ENCODE data around the gene SWAP70. TPM values are rescaled to one million over a fixed set of nuclear protein-coding genes. Genes with fewer than 3 reads are reported as not detected.

The SWAP70 gene
- polyA plus RNA-seq, 3 donors = 10.9 to 26.4 (median 13.8) TPM

GRCh38 chr11:9753021-9753420 is 89.1 kb downstream of the SWAP70 start:
- Histone ChIP-seq H3K79me2 (ENCODE audit: insufficient read depth, low read length) (no peaks in the 10 kb centered on the region), H2AFZ (ENCODE audit: insufficient read depth, low read depth, low read length, poor library complexity, severe bottlenecking) (no peak overlapping the region), H3K9ac (ENCODE audit: insufficient read depth, low read length, poor library complexity, severe bottlenecking) (no peak overlapping the region), H3K27ac (ENCODE audit: low read depth in 1 of 2, low read length in 2 of 2) (no peak overlapping the region), H3K4me1 (ENCODE audit: control insufficient read depth in 1 of 2, insufficient read depth in 2 of 2, low read length in 2 of 2) (peaks cover 7% of the 10 kb centered on the region in 2 donors), H3K9me3 (replicated peaks in 1 of 2; ENCODE audit: control insufficient read depth in 1 of 2, insufficient read depth in 1 of 2, low read length in 2 of 2) (no peaks in the 10 kb centered on the region), H3K4me3 (replicated peaks in 1 of 3; ENCODE audit: low read depth in 2 of 3, low read length in 3 of 3) (no peak overlapping the region), H4K20me1 (ENCODE audit: insufficient read depth, low read length) (peaks cover 3% of the 10 kb centered on the region), H3K4me2 (replicated peaks; ENCODE audit: extremely low read depth, low read length, poor library complexity, severe bottlenecking) (no peak overlapping the region), H3K36me3 (replicated peaks in 1 of 2; ENCODE audit: control insufficient read depth in 1 of 2, insufficient read depth in 2 of 2, low read length in 2 of 2) (peaks cover 14 to 34% of the 10 kb centered on the region in 2 donors), H3K27me3 (ENCODE audit: control insufficient read depth in 2 of 2, insufficient read depth in 2 of 2, low read length in 2 of 2) (no peaks in the 10 kb centered on the region)
- intact Hi-C loops (cut with micrococcal nuclease) = loop anchor here (10.0 kb wide), 3 partner anchors 88 to 178 kb away; partner anchors contain the start of genes SWAP70 (in 1 of the 2) and WEE1 (in 1 of the 2)
- Mint-ChIP-seq H3K27me3 (ENCODE audit: low read depth in 3 of 3) (peaks cover 0 to 2% (median 0%) of the 10 kb centered on the region in 3 donors), H3K9me3 (peaks cover 0 to 2% (median 0%) of the 10 kb centered on the region in 7 donors), H3K36me3 (peaks cover 25 to 31% of the 10 kb centered on the region in 2 donors), H3K4me1 (peaks cover 27% of the 10 kb centered on the region), H3K4me3 (no peak overlapping the region), H3K27ac (peak overlapping the region in 5 of 7 donors; percentile 26 to 76 (median 46))
- 20% methylated on average over 1 of the region's 3 CpGs for WGBS (ENCODE audit: insufficient coverage)
- DNase-seq = peak; percentile 32 to 74 (median 60)
- TF ChIP-seq CTCF (IDR thresholded peaks at IDR 0.05) = no peak

GRCh38 chr11:9754010-9754471 is 90.2 kb downstream of the SWAP70 start:
- Histone ChIP-seq H3K36me3 (replicated peaks in 1 of 2; ENCODE audit: control insufficient read depth in 1 of 2, insufficient read depth in 2 of 2, low read length in 2 of 2) (peaks cover 14 to 30% of the 10 kb centered on the region in 2 donors), H3K4me2 (replicated peaks; ENCODE audit: extremely low read depth, low read length, poor library complexity, severe bottlenecking) (no peak overlapping the region), H3K4me3 (replicated peaks in 1 of 3; ENCODE audit: low read depth in 2 of 3, low read length in 3 of 3) (no peak overlapping the region), H3K27ac (ENCODE audit: low read depth in 1 of 2, low read length in 2 of 2) (no peak overlapping the region), H3K9ac (ENCODE audit: insufficient read depth, low read length, poor library complexity, severe bottlenecking) (no peak overlapping the region), H3K9me3 (replicated peaks in 1 of 2; ENCODE audit: control insufficient read depth in 1 of 2, insufficient read depth in 1 of 2, low read length in 2 of 2) (no peaks in the 10 kb centered on the region), H2AFZ (ENCODE audit: insufficient read depth, low read depth, low read length, poor library complexity, severe bottlenecking) (no peak overlapping the region), H3K79me2 (ENCODE audit: insufficient read depth, low read length) (no peaks in the 10 kb centered on the region), H3K4me1 (ENCODE audit: control insufficient read depth in 1 of 2, insufficient read depth in 2 of 2, low read length in 2 of 2) (peaks cover 11 to 17% of the 10 kb centered on the region in 2 donors), H3K27me3 (ENCODE audit: control insufficient read depth in 2 of 2, insufficient read depth in 2 of 2, low read length in 2 of 2) (no peaks in the 10 kb centered on the region), H4K20me1 (ENCODE audit: insufficient read depth, low read length) (no peaks in the 10 kb centered on the region)
- intact Hi-C loops (cut with micrococcal nuclease) = loop anchor here (10.0 kb wide), 3 partner anchors 89 to 179 kb away; partner anchors contain the start of genes SWAP70 (in 1 of the 2) and WEE1 (in 1 of the 2)
- peaks cover 0 to 2% (median 0%) of the 10 kb centered on the region in 7 donors for H3K9me3 Mint-ChIP-seq
- DNase-seq = no peak
- 100% methylated on average over 2 of the region's 3 CpGs for WGBS (ENCODE audit: insufficient coverage)
- no peak overlapping the region for H3K4me3 Mint-ChIP-seq
- peaks cover 1 to 3% (median 2%) of the 10 kb centered on the region in 3 donors for H3K27me3 Mint-ChIP-seq (ENCODE audit: low read depth in 3 of 3)
- peak overlapping the region in 2 of 7 donors; percentile 13 to 77 for H3K27ac Mint-ChIP-seq
- no peak for TF ChIP-seq CTCF (IDR thresholded peaks at IDR 0.05)
- peaks cover 25 to 26% of the 10 kb centered on the region in 2 donors for H3K36me3 Mint-ChIP-seq
- H3K4me1 Mint-ChIP-seq = peaks cover 29% of the 10 kb centered on the region

Measured in CD14-positive monocyte (primary cell).